GM18499 (cell line): ENCODE measurements around the gene PRC1.
"Not testable (repeated sequence)": the region's sequence is repeated elsewhere in the genome, so short reads cannot be mapped to it uniquely, and the experiment has no call there.

ENCODE experiments used
- ATAC-seq: cut with Tn5 transposase; IDR thresholded peaks from one replicate; pipeline ENCODE4 v1.9.1; 2021; ENCODE audit warnings: moderate number of reproducible peaks; ENCODE audit not compliant: insufficient read depth, unreplicated experiment

PRC1 gene, protein sequence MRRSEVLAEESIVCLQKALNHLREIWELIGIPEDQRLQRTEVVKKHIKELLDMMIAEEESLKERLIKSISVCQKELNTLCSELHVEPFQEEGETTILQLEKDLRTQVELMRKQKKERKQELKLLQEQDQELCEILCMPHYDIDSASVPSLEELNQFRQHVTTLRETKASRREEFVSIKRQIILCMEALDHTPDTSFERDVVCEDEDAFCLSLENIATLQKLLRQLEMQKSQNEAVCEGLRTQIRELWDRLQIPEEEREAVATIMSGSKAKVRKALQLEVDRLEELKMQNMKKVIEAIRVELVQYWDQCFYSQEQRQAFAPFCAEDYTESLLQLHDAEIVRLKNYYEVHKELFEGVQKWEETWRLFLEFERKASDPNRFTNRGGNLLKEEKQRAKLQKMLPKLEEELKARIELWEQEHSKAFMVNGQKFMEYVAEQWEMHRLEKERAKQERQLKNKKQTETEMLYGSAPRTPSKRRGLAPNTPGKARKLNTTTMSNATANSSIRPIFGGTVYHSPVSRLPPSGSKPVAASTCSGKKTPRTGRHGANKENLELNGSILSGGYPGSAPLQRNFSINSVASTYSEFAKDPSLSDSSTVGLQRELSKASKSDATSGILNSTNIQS

DNA sequence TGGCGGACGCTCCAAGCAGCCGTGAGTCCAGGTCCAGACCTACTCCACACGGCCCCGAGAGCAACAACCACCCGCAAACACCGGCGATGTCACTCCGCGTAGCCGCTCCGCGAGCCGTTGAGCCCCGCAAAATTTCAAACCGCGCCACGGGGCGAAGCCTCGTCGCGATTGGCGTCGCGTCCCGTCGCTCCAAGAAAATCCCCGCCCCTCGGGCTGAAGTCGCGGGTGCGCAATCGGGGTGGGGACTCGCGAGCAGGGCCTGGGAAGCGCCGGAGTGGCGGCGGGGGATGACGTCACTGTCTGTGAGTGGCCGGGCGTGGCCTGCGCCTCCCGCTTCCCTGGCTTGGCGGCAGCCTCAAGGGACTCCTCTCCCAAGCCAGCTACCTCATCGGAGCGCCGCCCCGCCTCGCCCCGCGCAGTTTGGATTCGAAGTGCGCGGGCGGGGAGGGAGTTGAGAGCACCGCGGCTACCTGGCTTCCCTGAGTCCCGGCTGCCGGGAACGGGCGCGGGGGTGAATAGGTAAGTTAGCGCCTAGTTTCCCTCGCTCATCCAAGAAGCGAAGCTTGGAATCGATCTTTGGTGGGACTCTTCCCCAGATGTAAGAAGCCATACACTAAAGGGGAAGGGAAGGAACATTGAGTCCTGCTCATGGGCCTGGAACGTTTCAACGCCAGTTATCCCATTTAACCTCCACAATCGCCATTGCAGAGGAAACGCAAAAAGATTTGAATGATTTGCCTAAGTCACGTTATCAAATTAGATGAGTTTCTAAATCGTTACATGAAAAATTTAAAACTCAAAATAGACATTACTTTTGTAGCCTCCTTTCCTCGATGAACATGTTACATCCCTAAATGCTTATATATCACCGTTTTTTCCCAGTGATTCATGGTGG is at the start of gene PRC1:
PRC1 (minus strand) TSS at position 119 of the 895 bp plus-strand sequence; CDS start at position 1, 118 bp downstream.
- peak; percentile 71 for ATAC-seq

DNA sequence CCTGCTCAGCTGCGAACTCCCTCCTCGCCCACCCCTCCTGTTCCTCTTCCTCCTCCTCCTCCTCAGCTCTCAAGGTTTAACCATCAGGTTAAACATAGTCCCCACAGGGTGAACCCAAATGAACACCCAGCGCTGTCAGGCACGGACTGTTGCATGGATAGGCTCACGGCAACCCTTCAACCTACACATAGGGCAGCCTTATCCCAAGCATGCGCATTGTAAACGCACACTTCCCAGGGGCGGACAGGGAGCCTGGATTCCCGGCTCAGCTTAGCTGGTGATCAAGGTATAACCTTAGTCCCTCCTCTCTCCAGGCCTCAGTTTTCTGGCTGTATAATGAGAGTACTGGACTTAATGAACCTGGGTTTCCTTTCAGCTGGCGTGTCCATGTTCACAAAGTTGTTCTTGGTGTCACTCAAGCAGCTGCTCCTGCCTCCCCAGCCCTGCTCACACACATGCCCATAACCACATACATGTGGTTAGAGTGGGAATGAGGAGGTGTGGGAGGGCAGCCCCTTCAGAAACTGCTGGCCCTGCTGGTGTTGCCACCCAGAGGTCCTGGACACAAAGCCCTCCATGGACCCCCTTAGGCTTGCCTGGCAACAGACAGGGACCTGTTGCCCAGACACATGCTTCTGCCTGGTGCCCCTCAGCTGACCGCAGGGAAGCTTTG is 49.0 kb upstream of the PRC1 start:
- ATAC-seq, result no peak

DNA sequence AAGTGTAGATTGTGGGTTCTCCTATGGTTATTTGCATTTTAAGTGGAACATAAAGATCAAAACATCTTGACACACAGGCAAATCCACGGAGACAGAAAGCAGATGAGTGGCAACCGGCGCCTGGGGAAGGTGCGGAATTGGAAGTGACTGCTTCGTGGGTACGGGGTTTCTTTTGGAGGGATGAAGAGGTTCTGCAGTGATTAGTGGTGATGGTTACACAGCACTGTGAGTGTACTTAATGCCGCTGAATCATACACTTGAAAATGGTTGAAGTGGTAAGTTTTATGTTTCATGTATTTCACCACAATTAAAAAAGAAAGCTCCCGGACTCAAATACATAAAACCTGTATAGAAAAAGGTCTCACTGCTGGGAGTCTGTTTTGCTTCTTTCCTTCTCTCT is 46.5 kb upstream of the PRC1 start:
- ATAC-seq, result no peak

DNA sequence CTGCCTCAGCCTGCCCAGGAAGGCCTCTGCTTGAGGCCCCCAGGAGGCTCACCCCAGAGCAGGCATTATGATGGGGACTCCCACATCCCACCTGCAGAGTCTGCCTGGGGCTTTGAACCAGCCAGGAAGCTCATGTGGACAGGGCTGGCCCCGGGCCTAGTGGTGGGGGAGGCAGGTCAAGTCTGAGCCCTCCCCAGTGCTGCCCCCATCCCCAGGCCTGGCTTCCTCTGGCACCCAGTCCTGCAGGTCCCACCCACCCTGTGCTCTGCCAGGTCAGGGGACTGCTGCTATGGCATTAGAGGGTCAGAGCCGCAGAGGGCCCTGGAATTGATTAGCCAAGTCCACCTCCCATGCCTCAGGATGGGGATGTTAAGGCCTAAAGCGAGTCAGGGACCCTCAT is 45.7 kb upstream of the PRC1 start:
- no peak for ATAC-seq

DNA sequence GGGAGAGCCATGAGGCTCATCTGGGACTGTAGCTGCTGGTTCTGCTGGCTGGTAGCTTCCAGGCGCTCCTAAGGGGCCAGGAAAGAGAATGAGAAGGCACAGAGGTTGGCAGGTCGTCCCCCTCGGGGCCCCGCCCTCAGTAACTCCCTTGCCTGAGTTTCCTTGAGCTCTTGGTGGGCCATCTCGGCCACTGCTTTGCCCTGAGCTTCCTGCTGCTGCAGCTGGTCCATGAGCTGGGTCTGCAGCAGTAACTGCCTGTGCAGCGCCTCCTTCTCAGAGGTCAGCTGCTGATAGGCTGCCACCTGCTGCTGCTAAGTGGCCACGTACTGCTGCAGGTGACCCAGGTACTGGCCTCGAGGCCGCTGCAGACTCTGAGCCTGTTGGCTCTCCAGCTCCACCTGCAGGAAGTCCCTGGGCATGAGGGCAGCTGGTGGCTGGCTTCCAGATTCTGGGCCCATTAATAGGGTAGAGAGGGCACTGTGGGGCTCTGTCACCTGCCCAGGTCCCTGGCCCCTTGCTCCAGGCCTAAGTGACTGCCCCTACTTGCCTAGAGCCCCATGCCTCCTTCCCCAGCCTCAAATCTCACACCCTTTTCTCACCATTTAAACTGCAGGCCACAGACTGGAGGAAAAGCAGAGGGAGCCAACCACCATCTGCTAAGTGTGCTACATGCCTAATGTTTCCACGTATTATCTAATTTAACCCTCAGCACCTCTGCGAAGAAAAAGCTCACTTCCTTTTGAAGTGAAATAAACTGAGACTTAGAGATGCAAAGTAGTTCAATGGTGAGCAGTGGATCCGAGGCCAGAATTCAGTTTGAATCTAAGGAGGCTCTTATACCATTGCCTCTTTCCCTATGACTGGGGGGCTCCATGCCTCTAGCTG is 38.8 kb upstream of the PRC1 start:
- ATAC-seq, result no peak

DNA sequence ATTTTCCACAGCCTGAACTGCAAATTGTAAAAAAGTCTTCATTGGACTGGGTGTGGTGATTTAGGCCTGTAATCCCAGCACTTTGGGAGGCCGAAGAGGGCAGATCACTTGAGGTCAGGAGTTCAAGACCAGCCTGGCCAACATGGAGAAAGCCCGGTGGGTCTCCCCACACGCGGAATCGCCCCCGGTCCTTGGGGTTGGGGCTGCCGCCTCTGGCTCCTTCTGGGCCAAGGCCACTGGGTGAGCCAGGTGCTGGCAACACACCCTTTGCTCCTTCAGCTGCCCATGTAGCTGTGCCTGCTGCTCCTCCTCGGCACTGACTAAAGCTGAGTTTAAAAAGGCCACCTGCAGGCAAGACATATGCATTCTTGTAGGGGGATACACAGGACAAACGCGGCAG is 37.5 kb upstream of the PRC1 start:
- no peak for ATAC-seq

DNA sequence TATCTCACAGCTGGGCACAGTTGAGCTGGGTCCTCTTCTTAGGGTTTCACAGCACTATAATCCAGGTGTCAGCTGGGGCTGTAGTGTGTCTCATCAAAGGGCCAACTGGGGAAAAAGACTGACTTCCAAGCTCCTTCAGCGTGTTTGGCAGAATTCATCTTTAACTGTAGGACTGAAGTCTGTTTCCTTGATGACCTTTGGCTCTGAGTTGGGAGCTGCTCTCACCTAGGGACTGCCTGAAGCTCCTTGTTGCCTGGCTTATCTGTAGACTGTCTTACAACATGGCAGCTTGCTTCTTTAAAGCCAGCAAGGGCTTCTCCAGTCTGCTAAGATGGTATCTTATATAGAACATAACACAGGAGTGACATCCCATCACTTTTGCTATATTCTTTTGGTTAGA is 33.3 kb upstream of the PRC1 start:
- ATAC-seq, result no peak

DNA sequence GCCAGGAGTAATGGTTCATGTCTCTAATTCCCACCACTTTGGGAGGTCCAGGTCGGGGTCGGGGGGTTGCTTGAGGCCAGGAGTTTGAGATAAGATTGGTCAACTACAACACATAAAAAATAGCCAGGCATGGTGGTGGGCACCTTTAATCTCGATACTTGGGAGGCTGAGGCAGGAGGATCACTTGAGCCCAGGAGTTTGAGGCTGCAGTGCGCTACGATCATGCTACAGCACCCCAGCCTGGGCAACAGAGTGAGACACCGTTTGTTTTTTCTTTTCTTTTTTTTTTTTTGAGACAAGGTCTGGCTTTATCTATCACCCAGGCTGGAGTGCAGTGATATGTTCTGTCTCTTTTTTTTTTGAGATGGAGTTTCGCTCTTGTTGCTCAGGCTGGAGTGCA is 29.4 kb upstream of the PRC1 start:
- no peak for ATAC-seq

DNA sequence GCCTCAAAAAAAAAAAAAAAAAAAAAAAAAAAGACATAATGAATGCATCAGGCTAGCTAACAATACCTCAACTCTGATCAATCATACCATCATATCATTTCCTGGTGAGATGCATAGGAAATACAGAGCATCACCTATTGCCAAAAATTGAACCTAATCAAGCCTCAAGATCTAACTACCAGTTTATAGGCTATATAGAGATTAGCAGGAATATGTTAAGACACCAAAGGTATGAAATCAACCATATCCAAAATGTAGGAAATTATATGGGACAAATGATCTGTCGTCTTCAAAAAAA is 28.4 kb upstream of the PRC1 start:
- no peak for ATAC-seq

DNA sequence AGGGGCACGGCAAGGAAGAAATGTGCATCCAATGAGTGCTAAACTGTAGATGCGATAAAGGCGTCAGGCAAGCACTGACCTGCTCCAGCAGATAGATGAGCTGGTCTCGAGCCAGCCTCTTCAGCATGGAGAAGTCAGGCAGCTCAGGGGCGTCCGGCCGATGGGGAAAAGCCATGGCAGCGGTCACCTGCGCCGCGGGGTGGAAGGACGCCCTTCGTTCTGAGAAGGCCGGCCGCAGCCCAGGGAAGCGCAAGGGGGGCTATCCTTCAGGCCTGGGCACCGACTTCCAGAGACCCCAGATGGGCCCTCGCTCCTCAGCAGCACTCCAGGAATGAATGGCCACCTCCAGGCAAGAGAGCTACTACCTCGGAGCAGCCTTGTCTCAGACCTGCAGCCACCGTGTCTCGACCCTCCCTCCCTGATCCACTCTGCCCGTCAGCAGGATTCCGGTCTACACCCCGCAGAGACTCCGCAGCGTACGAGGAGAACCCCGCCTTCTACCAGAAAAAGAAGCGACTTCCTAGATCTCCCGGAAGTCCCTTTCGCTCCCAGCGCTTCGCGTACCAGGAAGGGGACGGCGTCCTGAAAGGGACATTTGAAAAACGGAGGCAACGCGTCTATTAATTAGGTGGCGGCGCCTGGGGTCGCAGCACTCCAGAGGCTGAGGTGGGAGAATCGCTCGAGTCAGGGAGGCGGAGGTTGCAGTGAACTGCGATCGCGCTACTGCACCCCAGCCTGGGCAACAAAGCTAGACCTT is 27.9 kb upstream of the PRC1 start, which contains the start of gene VPS33B:
VPS33B (minus strand) TSS at position 520 of the 757 bp plus-strand sequence; CDS start at position 175, 345 bp downstream.
- no peak for ATAC-seq

DNA sequence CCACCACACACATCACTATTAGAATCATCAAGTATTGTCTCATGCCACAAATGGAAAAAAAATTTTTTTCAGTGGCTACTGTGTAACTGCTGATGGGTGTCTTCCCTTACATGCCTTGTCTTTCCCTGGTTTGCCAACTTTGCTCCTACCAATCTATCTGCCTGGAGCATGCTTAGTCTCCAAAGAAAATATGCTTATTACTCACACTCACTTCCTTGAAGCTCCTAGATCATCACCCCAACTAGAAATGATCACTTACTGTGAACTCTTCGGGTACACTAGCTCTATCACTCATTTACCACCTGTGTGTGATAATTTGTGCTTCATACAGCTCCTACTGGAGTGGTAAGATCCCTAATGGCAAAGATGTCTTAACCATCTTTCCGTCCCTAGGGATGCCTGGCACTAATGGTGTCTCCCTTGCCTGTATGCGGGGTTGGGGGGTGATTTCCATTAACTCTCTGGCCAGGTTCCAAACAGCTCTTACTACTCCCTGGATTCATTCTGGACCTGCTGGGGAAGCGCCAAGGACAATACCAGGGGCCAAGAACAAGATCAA is 27.3 kb upstream of the PRC1 start:
- ATAC-seq, result no peak

DNA sequence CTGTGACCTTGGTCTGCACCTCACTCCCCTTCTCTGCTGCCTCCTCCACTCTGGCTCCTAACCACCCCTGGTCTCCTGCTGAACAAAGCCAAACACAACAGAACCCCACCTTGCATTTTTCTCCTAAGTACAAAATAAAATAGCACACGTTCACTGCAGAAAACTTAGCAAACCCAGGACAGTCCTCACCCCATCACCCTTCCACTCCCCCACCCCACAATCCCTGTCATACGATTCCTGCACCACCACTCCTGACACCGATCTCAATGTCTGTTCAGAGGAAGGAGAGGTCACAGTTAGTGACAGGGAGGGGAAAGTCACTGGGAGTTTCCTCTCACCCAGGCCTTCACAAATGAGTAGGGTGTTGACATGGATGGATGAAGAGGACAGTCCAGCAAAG is 23.8 kb upstream of the PRC1 start:
- ATAC-seq, result no peak

DNA sequence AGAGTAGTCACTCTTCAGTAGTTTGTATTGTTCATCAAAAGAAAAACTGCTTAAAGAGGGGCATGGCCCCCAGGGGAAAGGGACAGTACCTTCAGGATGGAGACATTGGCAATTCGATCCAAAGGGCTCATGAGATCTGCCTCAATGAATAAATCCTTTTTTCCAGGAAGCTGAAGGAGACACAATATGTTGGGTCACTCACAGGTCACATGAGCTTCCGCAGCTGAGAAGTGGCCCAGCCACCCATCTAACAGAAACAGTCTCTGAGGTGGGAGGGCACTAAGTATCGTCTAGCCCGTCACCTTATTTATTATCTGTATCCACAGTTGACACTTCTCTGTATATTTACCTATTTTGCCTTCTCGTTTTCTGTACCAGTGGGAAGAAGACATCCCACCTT is 23.4 kb upstream of the PRC1 start:
- no peak for ATAC-seq

DNA sequence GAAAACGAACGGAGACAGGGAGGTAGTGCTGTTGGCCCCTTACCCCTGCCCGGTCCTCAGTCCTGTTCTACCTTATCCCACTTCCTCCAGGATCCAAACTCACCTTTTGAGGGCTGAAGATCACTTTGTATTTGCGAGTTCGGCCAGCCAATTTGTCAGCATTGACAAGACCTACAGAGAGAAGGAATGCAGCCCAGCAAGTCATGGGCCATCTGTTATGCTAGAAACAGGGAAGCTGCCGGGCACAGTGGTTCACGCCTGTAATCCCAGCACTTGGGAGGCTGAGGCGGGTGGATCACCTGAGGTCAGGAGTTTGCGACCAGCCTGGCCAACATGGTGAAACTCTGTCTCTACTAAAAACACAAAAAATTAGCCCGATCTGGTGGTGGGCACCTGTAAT is 19.4 kb upstream of the PRC1 start:
- ATAC-seq, result not testable (repeated sequence)

DNA sequence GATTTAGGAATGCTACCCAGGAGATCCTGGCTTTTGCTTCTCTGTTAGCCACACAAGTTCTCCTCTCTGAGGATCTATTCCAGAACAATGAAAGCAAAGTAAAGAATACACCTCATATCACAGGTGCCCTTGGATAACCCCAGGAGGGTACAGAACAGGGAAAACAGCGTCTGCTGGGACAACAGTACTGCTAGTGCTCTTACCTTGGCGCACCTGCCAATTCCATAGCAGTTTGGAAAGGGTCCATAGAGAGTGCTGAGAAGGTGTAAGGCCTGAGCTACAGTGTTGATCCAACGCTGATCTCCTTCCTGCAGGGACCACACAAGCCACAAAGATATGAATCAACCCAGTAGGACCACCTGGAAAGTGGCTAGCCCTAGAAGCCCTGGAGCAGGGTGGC is 12.9 kb upstream of the PRC1 start:
- no peak for ATAC-seq

DNA sequence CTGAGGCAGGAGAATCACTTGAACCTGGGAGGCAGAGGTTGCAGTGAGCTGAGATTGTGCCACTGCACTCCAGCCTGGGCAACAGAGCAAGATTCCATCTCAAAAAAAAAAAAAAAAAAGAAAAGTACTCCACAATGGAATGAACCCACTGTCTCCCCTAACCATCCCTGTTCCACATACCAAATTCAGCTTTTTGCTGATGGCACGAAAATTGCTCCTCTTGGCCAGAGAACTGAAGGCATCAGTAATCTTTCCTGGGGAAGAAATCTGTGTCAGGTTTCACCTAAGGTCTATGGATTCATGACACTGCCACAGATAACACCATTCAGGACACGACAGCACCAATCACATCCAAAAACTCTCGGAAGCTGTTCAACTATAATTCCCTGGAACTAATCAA is 6.9 kb upstream of the PRC1 start:
- ATAC-seq, result no peak

DNA sequence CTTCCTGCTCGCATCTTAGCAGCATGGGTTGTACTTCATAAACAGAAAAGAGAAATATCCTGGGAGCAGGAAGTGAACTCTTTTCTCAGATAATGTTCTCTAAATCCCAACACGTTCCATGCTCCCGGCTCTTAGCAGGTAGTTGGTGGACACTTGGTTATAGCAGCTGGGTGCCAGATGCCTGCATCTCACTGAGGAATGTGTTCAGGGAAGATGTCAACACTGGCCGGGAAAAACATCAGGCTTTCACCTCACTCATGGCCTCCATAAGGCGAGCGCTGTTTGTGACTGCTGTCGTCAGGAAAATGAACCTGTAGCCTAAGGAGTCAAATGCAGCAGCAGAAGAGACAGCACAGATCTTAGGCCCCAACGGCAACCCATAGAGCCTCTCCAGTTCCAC is 4.4 kb upstream of the PRC1 start:
- ATAC-seq, result no peak

DNA sequence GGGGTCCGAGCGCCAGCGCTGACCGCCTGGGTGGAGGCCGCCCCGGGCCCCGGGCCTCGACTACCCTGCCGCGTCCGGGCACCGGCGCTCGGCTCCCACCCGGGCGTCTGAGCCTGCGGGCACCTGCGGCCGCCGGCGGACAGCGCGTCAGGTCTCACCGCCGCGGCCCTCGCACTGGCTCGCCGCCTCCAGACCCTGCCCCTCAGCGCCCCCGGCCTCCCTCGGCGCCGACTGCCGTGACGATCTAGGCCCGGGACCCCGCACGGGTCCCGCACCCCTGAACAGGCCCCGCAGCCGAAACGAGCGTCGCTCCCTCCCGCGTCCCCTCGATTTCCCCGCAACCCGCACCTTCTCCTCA is 297 bp downstream of the PRC1 start:
- ATAC-seq, result no peak
